HG02885 (cell line): ENCODE measurements around the gene MICA.
"Not testable (repeated sequence)": the region's sequence is repeated elsewhere in the genome, so short reads cannot be mapped to it uniquely, and the experiment has no call there.

Experiments
- ATAC-seq: cut with Tn5 transposase; IDR thresholded peaks from one replicate; pipeline ENCODE4 v1.9.1; 2021; ENCODE audit warnings: mild to moderate bottlenecking; ENCODE audit not compliant: unreplicated experiment, poor library complexity

The MICA gene

GRCh38 chr6:31379850-31380249, 23.5 kb upstream of the MICA start:
- ATAC-seq = no peak

DNA sequence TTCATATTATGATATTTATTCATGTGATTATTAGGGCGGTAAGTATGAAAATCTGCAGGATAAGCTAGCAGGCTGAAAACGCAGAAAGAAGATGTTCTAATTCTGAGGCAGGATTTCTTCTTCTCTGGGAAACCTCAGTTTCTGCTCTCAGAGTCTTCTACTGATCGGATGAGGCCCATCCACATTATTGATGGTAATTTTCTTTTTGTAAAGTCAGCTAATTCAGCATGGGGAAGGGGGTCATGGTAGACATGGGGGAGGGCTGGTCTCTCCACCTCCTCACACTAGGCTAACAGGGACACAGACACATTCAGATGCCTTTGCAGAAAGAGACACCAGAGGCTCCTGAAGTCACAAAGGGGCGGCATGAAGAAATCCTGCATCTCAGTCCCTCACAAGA, 21.7 kb upstream of the MICA start:
- ATAC-seq = no peak

DNA sequence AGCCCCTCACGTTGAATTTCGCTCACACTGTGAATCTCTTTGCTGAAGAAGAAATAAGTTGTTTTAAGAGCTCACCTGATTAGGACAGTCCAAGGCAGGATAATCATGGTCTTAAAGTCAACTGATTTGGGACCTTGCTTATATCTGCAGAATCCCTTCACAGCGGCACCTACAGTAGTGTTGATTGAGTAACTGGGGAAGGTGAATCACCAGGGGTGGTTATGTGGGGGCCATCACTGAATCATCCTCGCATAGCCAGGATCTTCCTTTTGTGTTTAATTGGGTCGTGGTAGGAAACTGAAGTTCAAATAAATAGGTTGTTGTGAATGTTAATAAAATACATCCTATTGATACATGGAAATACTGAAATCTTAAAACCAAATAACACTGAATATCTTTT, 20.2 kb upstream of the MICA start:
- ATAC-seq = no peak

DNA sequence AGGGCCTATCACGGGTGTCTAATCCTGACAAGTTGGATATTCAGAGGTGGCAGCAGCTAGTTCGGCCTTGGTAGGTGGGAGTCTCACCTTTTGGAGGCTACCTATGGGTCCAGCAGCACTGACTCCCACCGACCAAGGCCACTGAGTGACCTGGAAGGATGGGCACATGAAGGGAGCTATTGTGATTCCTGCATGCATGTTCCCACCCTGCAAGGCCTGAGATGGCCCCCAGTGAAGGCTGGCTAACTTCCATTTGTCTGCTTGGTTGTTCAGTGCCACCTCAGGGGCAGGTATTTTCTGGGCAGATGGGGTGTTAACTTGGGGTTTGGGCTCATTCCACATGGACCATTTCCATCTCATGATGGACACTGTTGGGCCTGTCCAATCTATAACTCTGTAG, 18.4 kb upstream of the MICA start:
- no peak for ATAC-seq

DNA sequence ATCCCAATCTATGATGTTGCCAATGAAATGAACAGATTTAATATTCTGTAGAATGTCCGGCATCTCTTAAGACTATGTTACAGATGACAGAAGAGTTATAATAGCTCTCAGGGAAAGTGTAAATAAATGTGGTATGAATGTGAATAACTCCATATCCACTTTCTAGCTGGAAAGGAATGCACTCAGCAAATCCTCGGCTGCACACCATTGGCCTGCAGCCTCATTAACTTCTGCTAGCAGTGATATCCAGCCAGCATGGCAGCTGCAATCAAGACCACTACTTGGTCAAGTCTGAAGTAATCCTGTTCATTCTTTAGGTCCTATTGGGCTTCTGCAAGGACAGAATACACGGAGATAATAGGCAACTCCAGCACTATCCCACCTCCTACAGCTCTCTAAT, 17.3 kb upstream of the MICA start:
- no peak for ATAC-seq

DNA sequence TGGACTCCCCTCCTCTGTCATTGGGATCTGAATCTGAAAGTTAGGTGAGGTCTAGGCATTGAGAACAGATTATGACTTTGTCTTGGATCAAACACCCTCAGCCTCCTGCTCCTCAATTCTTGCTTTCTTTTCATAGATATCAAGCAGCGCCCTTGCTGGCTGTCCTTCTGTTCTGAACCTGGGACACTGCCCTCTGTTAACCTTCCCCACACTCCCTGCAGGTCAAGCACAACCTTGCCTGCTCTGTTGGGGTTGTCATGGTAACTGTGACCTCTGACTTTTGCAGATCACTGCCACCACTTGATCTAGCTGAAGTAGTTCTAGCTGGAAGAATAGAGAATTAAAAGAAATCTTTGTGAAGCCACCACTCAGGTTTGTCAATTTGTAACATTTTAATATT, 16.4 kb upstream of the MICA start:
- no peak for ATAC-seq

GRCh38 chr6:31388916-31389801, 14.2 kb upstream of the MICA start:
- ATAC-seq = not testable (repeated sequence)

DNA sequence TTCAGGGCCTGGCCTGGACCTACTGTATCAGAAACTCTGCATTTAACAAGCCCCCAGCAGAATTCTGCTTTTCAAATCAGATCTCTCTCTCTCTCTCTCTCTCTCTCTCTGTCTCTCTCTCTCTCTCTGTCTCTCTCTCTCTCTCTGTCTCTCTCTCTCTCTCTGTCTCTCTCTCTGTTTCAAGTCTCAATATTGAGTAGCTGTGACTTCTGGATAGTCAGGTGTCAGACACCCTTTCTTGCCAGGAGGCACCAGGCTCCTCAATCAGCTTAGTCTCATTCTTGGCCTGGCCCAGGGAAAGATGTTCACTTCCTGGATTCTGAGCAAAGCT, 13.6 kb upstream of the MICA start:
- not testable (repeated sequence) for ATAC-seq

- ATAC-seq = no peak
Measured at GRCh38 chr6:31393932-31394331, 9.5 kb upstream of the MICA start.

GRCh38 chr6:31394381-31394780, 9.0 kb upstream of the MICA start:
- ATAC-seq = no peak

DNA sequence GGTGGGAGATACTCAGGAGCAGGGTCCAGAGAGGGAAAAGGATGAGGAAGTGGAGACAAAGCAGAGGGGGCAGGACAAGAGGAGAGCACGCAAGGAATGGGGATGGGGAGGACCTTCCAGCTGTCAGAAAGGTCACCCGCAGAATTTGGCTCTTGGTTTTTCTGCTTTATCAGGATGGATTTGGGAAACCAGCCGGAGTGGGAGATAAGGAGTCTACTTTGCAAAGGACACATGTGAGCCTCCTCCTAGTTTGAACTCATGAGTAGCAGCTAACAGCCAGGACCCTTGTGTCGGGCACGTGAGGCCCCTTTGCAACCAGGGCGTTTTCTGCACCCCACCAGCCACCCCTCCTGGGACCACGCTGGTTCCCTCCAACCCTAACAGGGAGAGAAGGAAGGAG, 7.6 kb upstream of the MICA start:
- ATAC-seq = no peak

DNA sequence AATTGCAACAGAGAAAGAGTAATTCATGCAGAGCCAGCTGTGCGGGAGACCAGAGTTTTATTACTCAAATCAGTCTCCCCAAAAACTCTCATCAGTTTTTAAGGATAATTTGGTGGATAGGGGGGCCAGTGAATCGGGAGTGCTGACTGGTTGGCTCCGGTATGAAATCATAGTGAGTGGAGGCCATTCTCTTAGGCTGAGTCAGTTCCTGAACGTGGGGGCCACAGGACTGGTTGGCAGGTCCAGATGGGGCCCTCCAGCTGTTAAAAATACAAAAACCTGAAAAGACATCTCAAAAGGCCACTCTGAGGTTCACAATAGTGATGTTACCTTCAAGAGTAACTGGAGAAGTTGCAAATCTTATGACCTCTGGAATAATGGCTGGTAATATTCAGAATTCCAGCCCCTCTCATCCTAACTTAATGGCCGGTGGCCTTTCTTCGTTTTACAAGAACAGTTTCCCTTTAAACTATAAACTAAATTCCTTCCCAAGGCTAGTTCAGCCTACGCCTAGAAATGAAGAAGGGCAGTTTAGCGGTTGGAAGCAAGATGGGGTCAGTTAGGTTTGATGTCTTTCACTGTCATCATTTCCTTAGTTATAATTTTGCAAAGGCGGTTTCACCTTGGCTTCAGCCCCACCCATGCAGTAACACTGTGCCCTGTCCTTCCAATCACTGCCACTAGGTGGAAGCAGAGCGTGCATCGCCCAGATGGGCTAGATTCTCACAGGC, 6.8 kb upstream of the MICA start:
- ATAC-seq = no peak

- not testable (repeated sequence) for ATAC-seq
Measured at GRCh38 chr6:31397153-31397499, 6.3 kb upstream of the MICA start.

DNA sequence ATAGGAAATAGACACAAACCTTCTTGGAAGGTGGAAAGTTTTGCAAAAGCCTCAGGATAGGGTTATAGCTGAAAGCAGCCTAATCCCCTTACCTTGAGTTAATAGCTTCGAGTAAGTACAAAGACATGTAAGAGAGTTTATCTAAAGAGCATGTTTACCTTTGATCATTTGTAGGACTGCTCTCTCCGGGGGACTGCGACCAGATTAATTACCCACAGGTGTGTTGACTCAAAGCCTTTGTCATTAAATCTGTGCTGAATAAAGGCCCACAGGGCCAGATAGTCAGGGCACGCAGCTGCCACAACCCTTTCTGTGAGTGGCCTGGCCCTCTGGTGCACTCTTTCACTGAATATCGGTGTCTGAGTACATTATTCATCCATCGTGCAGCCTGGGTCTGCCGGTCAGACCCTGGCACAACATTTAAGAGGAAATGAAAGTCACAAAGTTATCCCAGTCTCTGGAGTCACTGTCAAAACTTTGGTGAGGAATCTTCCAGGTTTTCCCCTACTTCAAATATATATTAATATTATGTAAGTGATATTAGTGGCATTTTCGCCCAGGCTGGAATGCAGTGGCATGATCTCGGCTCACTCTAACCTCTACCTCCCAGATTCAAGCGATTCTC, 5.4 kb upstream of the MICA start:
- no peak for ATAC-seq

- peak; percentile 42 for ATAC-seq
Measured at GRCh38 chr6:31399589-31400466, 3.6 kb upstream of the MICA start.

GRCh38 chr6:31400467-31401289, 2.7 kb upstream of the MICA start:
- peak; percentile 35 for ATAC-seq

- no peak for ATAC-seq
Measured at GRCh38 chr6:31401403-31401802, 2.0 kb upstream of the MICA start.

- ATAC-seq = peak; percentile 12
Measured at GRCh38 chr6:31402324-31403282, 792 bp upstream of the MICA start.

GRCh38 chr6:31404061-31404364, 618 bp downstream of the MICA start:
- not testable (repeated sequence) for ATAC-seq
